OCI-LY7 (cell line): Measurements from ENCODE around the gene DLGAP1. TPM values are rescaled to one million over a fixed set of nuclear protein-coding genes. Genes with fewer than 3 reads are reported as not detected.

Experiments
- BruUV-seq: library from RNA; stranded (reverse); fragments of 400-500 nt; replicated peaks from 2 replicates; lab custom pipeline; 2021; lab: Mats Ljungman, UMichigan
- CTCF ChIA-PET: fragments of 300-600 bp; sonication (Branson Sonifier 250); formaldehyde crosslinking; loops from one replicate; lab custom pipeline; 2022; ENCODE audit warnings: antibody characterized with exemption; ENCODE audit not compliant: unreplicated experiment; lab: Charles Lee
- POLR2A ChIA-PET: fragments of 300-600 bp; sonication (Branson Sonifier 250); formaldehyde crosslinking; loops from one replicate; lab custom pipeline; 2022; ENCODE audit warnings: antibody characterized with exemption; lab: Charles Lee
- DNase-seq: peaks from one replicate; pipeline ENCODE4 v3.0.0-alpha.2; 2015; ENCODE audit warnings: low spot score
- H2AFZ ChIP-seq: fragments of 200-600 bp; sonication (generic), shearing (Covaris generic); 2 replicates; pipeline ENCODE4 v1.6.1; 2014; ENCODE audit warnings: mild to moderate bottlenecking, antibody characterized with exemption, low read length, moderate library complexity
- H3K27ac ChIP-seq: fragments of 200-600 bp; sonication (generic); 2 replicates; pipeline ENCODE4 v1.5.1; 2014; ENCODE audit warnings: mixed run types, low read depth, mild to moderate bottlenecking, moderate library complexity, low read length, inconsistent platforms; ENCODE audit not compliant: poor library complexity, severe bottlenecking
- H3K36me3 ChIP-seq: fragments of 200-600 bp; sonication (generic); 2 replicates; pipeline ENCODE4 v1.6.1; 2014; ENCODE audit warnings: mild to moderate bottlenecking, antibody characterized with exemption, low read length, moderate library complexity, mixed read lengths; ENCODE audit not compliant: insufficient read depth
- H3K4me1 ChIP-seq: fragments of 200-600 bp; sonication (generic); 2 replicates; pipeline ENCODE4 v1.5.1; 2014; ENCODE audit warnings: mild to moderate bottlenecking, low read length; ENCODE audit not compliant: insufficient read depth, poor library complexity, severe bottlenecking
- H3K4me2 ChIP-seq: fragments of 200-600 bp; sonication (generic); 2 replicates; pipeline ENCODE4 v1.6.1; 2014; ENCODE audit warnings: mild to moderate bottlenecking, low read length
- H3K4me3 ChIP-seq: fragments of 200-600 bp; sonication (generic); 2 replicates; pipeline ENCODE4 v1.5.1; 2014; ENCODE audit warnings: mild to moderate bottlenecking, low read depth, low read length; ENCODE audit not compliant: poor library complexity, severe bottlenecking
- H3K79me2 ChIP-seq: fragments of 200-600 bp; sonication (generic); 2 replicates; pipeline ENCODE4 v1.6.1; 2016; ENCODE audit warnings: low read depth, mild to moderate bottlenecking, low read length, moderate library complexity, mixed read lengths; ENCODE audit not compliant: insufficient read depth
- H3K9me2 ChIP-seq: fragments of 200-600 bp; sonication (generic); 2 replicates; pipeline ENCODE4 v1.6.1; 2016; ENCODE audit warnings: mild to moderate bottlenecking, low read length, mixed read lengths; ENCODE audit not compliant: insufficient read depth
- H3K9me3 ChIP-seq: fragments of 200-600 bp; sonication (generic); 2 replicates; pipeline ENCODE4 v1.6.1; 2014; ENCODE audit warnings: mild to moderate bottlenecking, mixed run types, low read length, mixed read lengths
- H4K20me1 ChIP-seq: fragments of 200-600 bp; sonication (generic); 2 replicates; pipeline ENCODE4 v1.6.1; 2014; ENCODE audit warnings: mild to moderate bottlenecking, antibody characterized with exemption, low read length, moderate library complexity, mixed read lengths; ENCODE audit not compliant: insufficient read depth
- CTCF ChIP-seq: fragments of 200-600 bp; sonication (generic); conservative IDR thresholded peaks from 2 replicates; pipeline ENCODE4 v1.5.1; 2014; ENCODE audit warnings: mild to moderate bottlenecking, antibody characterized with exemption, low read length, moderate library complexity, mixed read lengths
- EZH2phosphoT487 ChIP-seq: fragments of 200-600 bp; sonication (generic); IDR thresholded peaks from 2 replicates; pipeline ENCODE4 v1.6.1; 2018; ENCODE audit warnings: low read depth, borderline replicate concordance, mild to moderate bottlenecking, mixed run types, antibody characterized with exemption, low read length, moderate library complexity, mixed read lengths
- intact Hi-C: fragments of 100-400 bp; cut with micrococcal nuclease; formaldehyde crosslinking; loops from one replicate; pipeline ENCODE4 v1.10.0; 2022; ENCODE audit not compliant: unreplicated experiment
- total RNA-seq, 2 experiments: library from RNA; depleted of rRNA in 1 of 2; stranded (reverse); fragments of >200 nt in 1 of 2; shearing (Covaris generic) in 1 of 2; gene quantifications; 2 replicates each; pipeline ENCODE4 v1.2.3, GENCODE V29; 2014 to 2022

The DLGAP1 gene
- total RNA-seq, 2 experiments from 2014 or later = 0.22 TPM; not detected in 1

DNA sequence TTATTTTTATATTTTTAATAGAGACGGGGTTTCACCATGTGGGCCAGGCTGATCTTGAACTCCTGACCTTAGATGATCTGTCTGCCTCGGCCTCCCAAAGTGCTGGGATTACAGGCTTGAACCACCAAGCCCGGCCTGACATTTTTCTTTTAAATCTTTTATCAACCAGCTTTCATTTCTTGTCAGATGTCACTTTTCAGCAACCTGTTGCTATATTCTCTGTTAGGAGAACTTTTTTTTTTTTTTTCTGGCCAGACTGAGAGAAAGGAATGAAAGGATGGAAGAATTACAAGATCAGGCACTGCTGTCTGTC, 858.8 kb downstream of the DLGAP1 start:
- Histone ChIP-seq H3K4me3 (peak overlapping the region; percentile 79), H3K36me3 (peaks cover 11% of the 10 kb centered on the region; the same call in 1 of the 2 replicates), H2AFZ (peak overlapping the region; percentile 35; the same call in 1 of the 2 replicates), H3K27ac (peak overlapping the region; percentile 95), H3K4me2 (peak overlapping the region; percentile 97), H3K9me3 (no peaks in the 10 kb centered on the region), H3K4me1 (peaks cover 64% of the 10 kb centered on the region), H3K9me2 (no peaks in the 10 kb centered on the region), H4K20me1 (no peaks in the 10 kb centered on the region), H3K79me2 (peaks cover 34% of the 10 kb centered on the region)
- BruUV-seq = no TSS peak
- ChIA-PET CTCF (interaction anchor here (1.4 kb wide), 1 partner anchor 9 kb away, joined by 6 read pairs; no protein-coding TSS in a partner anchor), POLR2A (interaction anchor here (0.6 to 5.3 kb wide), 11 partner anchors 9 to 246 kb away, joined by 3 to 44 read pairs (median 3); no protein-coding TSS in a partner anchor)
- intact Hi-C loops = loop anchor here (10.0 kb wide), 1 partner anchor 941 kb away; the partner anchor contains the start of gene SMCHD1
- no peak for DNase-seq
- no peak for TF ChIP-seq EZH2phosphoT487
- no peak for TF ChIP-seq CTCF

- no peaks in the 10 kb centered on the region for H3K9me3 ChIP-seq
- no TSS peak for BruUV-seq
- peaks cover 11% of the 10 kb centered on the region; the same call in 1 of the 2 replicates for H3K36me3 ChIP-seq
- H3K4me2 ChIP-seq = peak overlapping the region; percentile 97
- no peaks in the 10 kb centered on the region for H3K9me2 ChIP-seq
- H3K4me3 ChIP-seq = peak overlapping the region; percentile 79
- H3K79me2 ChIP-seq = peaks cover 34% of the 10 kb centered on the region
- intact Hi-C loops = loop anchor here (2.0 to 10.0 kb wide), 3 partner anchors 97 to 941 kb away; partner anchors contain the start of gene SMCHD1
- DNase-seq = peak; percentile 64
- H3K4me1 ChIP-seq = peaks cover 71% of the 10 kb centered on the region
- peak overlapping the region; percentile 95 for H3K27ac ChIP-seq
- ChIA-PET CTCF (interaction anchor here (1.4 to 2.4 kb wide), 2 partner anchors 10 kb away, joined by 6 to 12 read pairs; no protein-coding TSS in a partner anchor), POLR2A (interaction anchor here (0.6 to 5.3 kb wide), 17 partner anchors 8 to 314 kb away, joined by 3 to 44 read pairs (median 3); no protein-coding TSS in a partner anchor)
- TF ChIP-seq CTCF (no peak), EZH2phosphoT487 (no peak)
- H4K20me1 ChIP-seq = no peaks in the 10 kb centered on the region
- H2AFZ ChIP-seq = peak overlapping the region; percentile 35; the same call in 1 of the 2 replicates
Measured at GRCh38 chr18:3595369-3596273, 859.5 kb downstream of the DLGAP1 start.
